Astrocyte (in vitro differentiated cells and primary cell): Measurements from ENCODE around the gene TNNC2.

Experiments
- CTCF ChIP-seq: IDR thresholded peaks from 2 replicates; pipeline ENCODE4 v1.5.1; 2011; ENCODE audit warnings: low read depth, mild to moderate bottlenecking, inconsistent platforms, low read length, moderate library complexity; ENCODE audit not compliant: insufficient read depth
- EZH2 ChIP-seq: IDR thresholded peaks from 2 replicates; pipeline ENCODE4 v1.6.1; 2012; ENCODE audit warnings: mild to moderate bottlenecking, low read length, inconsistent platforms; ENCODE audit not compliant: insufficient read depth

GRCh38 chr20:45813489-45813888, 13.6 kb downstream of the TNNC2 start:
- TF ChIP-seq CTCF (no peak), EZH2 (no peak)
